GM18909 (cell line): Measurements from ENCODE around the gene OR1F1.
"Not testable (repeated sequence)": the region's sequence is repeated elsewhere in the genome, so short reads cannot be mapped to it uniquely, and the experiment has no call there.

Experiments
- ATAC-seq: cut with Tn5 transposase; IDR thresholded peaks from one replicate; pipeline ENCODE4 v1.9.1; 2021; ENCODE audit warnings: mild to moderate bottlenecking; ENCODE audit not compliant: unreplicated experiment, poor library complexity

OR1F1 gene

GRCh38 chr16:3171181-3171854 lies 16.7 kb upstream of the OR1F1 start:
- ATAC-seq = peak; percentile 50

- ATAC-seq = peak; percentile 32
These were observed 16.0 kb upstream of the OR1F1 start for GRCh38 chr16:3171855-3172593.

- no peak for ATAC-seq
These were observed 13.9 kb upstream of the OR1F1 start for GRCh38 chr16:3173892-3174617.

- no peak for ATAC-seq
These were observed 13.3 kb upstream of the OR1F1 start for GRCh38 chr16:3174618-3175148.

GRCh38 chr16:3175157-3176093 lies 12.6 kb upstream of the OR1F1 start:
- no peak for ATAC-seq

GRCh38 chr16:3179651-3180050 lies 8.4 kb upstream of the OR1F1 start:
- no peak for ATAC-seq

- ATAC-seq = no peak
These were observed 7.5 kb upstream of the OR1F1 start for GRCh38 chr16:3180445-3180878.

GRCh38 chr16:3182293-3182607 lies 5.8 kb upstream of the OR1F1 start:
- not testable (repeated sequence) for ATAC-seq

- no peak for ATAC-seq
These were observed 5.2 kb upstream of the OR1F1 start for GRCh38 chr16:3182608-3183444.

GRCh38 chr16:3183445-3184139 lies 4.4 kb upstream of the OR1F1 start:
- ATAC-seq = no peak

GRCh38 chr16:3186946-3187690 lies 886 bp upstream of the OR1F1 start:
- ATAC-seq = no peak

- ATAC-seq = no peak
These were observed 596 bp downstream of the OR1F1 start for GRCh38 chr16:3188675-3188924.

GRCh38 chr16:3188925-3189825 lies 1.2 kb downstream of the OR1F1 start:
- ATAC-seq = no peak

GRCh38 chr16:3189869-3190268 lies 1.9 kb downstream of the OR1F1 start:
- ATAC-seq = no peak

GRCh38 chr16:3190949-3191353 lies 2.9 kb downstream of the OR1F1 start:
- no peak for ATAC-seq

- ATAC-seq = no peak
These were observed 4.5 kb downstream of the OR1F1 start for GRCh38 chr16:3192476-3193019.
